Activated CD8-positive, alpha-beta memory T cell treated with anti-CD3 and anti-CD28 coated beads for 36 hours (primary cell): Measurements from ENCODE around the gene CISH. TPM values are rescaled to one million over a fixed set of nuclear protein-coding genes. Genes with fewer than 3 reads are reported as not detected.

Experiments
- CTCF ChIA-PET: fragments of 350-600 bp; sonication (Branson Sonifier 250); formaldehyde crosslinking; loops from one replicate; lab custom pipeline; 2021; ENCODE audit warnings: antibody characterized with exemption; lab: Charles Lee
- POLR2A ChIA-PET: fragments of 350-600 bp; sonication (Branson Sonifier 250); formaldehyde crosslinking; loops from one replicate; lab custom pipeline; 2021; ENCODE audit warnings: antibody characterized with exemption; lab: Charles Lee
- total RNA-seq, 2 experiments: library from RNA; stranded (reverse); gene quantifications; one replicate each; pipeline ENCODE4 v1.2.3, GENCODE V29; 2021

CISH gene
- total RNA-seq, 2 experiments from 2014 or later: 219 to 220 TPM

DNA sequence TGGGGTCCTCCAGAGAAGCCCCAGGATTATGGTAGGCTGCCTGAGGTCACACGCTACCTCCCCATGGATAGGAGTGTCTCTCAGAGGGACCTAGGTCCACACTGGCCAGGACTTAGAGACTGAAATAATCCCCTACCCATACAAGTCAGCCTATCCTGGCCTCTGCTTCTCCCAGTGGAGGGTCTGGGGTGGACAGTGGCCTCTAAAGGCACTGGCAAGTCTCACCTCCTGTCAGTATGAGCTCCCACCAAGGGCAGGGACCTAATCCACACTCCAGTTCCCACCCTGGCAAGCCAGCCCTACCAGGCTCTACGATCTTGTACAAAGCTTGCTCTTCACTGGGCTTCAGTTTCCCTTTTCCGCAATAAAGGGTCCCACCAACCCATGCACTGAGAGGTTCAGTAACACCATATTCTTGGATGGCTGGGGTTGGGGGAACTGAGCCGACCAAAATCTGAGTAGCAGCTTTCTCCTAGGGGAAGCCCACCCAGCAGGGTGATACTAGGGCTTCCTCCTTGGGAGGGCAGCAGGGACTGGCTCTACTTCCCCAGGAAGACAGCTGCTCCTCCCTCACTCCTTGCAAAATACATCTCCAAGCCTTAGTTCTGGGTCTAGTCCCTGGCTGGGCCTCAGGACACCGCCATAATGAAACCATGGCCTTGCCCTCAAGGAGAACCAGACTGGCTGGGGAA lies 2.4 kb downstream of the CISH start:
- POLR2A ChIA-PET: interaction anchor here (1.3 to 19.3 kb wide), 7 partner anchors 8 to 272 kb away, joined by 6 to 594 read pairs (median 11); partner anchors contain the start of genes C3orf18, HEMK1, MAPKAPK3 and RASSF1
- CTCF ChIA-PET: interaction anchor here (0.6 to 24.2 kb wide), 5 partner anchors 8 to 270 kb away, joined by 3 to 600 read pairs (median 65); partner anchors contain the start of genes C3orf18 and HEMK1

DNA sequence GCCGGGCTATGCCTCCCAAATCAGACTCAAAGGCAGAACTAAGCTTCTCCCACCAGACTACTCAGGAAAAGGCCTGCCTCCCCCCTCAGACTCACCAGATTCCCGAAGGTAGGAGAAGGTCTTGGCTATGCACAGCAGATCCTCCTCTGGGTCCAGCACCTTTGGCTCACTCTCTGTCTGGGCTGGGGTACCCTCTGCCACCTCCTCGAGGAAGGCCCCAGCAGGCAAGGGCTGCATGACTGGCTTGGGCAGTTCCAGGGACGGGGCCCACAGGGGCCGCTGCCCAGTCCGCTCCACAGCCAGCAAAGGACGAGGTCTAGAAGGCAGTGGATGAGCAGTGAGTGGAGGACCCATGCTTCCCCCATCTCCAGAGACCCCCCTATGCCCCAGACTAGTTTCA lies 3.3 kb downstream of the CISH start:
- ChIA-PET POLR2A (interaction anchor here (1.0 to 19.3 kb wide), 5 partner anchors 9 to 270 kb away, joined by 4 to 594 read pairs (median 11); partner anchors contain the start of genes C3orf18, HEMK1 and MAPKAPK3), CTCF (interaction anchor here (12.1 to 24.2 kb wide), 2 partner anchors 18 to 34 kb away, joined by 189 to 600 read pairs; partner anchors contain the start of genes C3orf18 and HEMK1)

DNA sequence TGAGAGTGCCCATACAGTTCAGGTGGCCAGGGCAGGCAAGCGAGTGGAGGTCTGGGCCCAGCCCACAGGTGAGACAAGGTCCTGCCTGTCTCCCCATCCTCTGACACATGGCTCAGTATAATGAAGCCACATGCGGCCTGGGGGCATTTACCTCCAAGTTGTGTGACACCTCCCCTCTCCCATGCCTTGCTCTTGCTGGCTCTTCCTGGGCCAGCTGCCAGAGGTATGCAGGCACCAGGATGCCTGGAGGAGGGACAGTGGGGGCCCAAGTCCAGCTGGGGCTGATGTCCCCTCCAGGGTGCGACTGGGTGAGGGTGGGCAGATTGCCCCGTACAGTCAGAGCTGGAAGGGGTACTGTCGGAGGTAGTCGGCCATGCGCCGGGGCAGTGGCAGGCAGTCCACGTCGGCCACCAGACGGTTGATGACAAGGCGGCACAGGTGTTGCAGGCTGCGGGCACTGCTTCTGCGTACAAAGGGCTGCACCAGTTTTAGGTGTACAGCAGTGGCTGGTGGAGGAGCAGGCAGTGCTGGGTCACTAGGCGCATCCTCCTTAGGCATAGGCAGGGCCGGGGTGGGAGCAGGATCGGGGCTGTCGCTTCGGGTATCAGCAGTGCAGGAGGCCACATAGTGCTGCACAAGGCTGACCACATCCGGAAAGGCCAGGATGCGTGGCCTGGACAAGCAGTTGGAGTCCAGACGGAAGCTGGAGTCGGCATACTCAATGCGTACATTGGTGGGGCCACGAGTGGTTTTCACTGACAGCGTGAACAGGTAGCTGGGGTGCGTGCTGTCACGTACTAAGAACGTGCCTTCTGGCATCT lies 4.1 kb downstream of the CISH start:
- POLR2A ChIA-PET: interaction anchor here (1.0 to 19.3 kb wide), 5 partner anchors 10 to 269 kb away, joined by 4 to 594 read pairs (median 11); partner anchors contain the start of genes C3orf18, HEMK1 and MAPKAPK3

DNA sequence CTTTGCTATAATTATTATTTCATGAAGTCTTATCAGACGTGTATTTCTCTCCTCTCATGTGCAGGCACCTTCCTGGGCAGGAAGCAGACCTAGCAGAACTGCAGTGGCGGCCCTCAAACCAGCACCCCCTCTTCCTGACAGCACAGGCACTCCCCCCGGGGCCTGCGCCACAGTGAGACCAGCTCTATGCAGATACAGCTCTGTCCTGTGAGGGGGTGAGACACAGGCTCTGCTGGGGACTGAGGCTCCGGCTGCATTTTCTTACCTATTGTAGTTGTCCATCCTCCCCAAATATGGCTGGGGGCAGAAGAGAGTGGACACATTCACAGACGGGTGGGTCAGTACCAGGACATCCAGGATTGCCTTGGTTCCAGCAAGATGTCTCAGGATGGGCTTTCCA lies 5.0 kb downstream of the CISH start:
- ChIA-PET POLR2A (interaction anchor here (2.1 to 19.3 kb wide), 3 partner anchors 17 to 268 kb away, joined by 6 to 594 read pairs (median 480); partner anchors contain the start of genes C3orf18 and HEMK1), CTCF (interaction anchor here (3.3 to 24.2 kb wide), 3 partner anchors 10 to 33 kb away, joined by 15 to 600 read pairs (median 162); partner anchors contain the start of genes C3orf18, HEMK1 and MAPKAPK3)

More for the DNA sequence above, 4.1 kb downstream of the CISH start:
- CTCF ChIA-PET: interaction anchor here (3.3 to 24.2 kb wide), 4 partner anchors 9 to 33 kb away, joined by 15 to 600 read pairs (median 176); partner anchors contain the start of genes C3orf18, HEMK1 and MAPKAPK3

DNA sequence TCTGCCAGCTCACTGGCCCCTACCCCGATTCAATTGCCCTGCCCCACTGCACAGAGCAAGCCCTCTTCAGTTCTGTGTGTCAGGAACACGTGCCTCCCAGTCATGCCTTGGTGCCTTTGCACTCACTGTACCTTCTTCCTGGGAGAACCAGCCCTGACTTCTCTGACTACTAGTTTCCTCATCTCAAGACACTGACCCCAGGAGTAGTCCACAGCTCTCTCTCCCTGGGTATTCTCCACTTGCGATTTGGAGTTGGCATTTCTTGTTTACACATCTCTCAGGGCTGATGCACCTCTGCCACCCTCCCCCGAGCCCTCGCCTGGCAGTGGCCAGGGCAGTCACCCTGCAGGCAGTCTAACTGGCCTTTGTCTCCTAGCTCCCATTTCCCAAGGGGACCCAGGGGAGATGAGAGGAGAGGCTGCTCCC lies 5.7 kb downstream of the CISH start:
- ChIA-PET CTCF (interaction anchor here (0.6 to 24.2 kb wide), 5 partner anchors 8 to 32 kb away, joined by 3 to 600 read pairs (median 15); partner anchors contain the start of genes C3orf18, HEMK1 and MAPKAPK3), POLR2A (interaction anchor here (1.1 to 19.3 kb wide), 3 partner anchors 7 to 34 kb away, joined by 3 to 594 read pairs (median 480); partner anchors contain the start of genes C3orf18 and HEMK1)

DNA sequence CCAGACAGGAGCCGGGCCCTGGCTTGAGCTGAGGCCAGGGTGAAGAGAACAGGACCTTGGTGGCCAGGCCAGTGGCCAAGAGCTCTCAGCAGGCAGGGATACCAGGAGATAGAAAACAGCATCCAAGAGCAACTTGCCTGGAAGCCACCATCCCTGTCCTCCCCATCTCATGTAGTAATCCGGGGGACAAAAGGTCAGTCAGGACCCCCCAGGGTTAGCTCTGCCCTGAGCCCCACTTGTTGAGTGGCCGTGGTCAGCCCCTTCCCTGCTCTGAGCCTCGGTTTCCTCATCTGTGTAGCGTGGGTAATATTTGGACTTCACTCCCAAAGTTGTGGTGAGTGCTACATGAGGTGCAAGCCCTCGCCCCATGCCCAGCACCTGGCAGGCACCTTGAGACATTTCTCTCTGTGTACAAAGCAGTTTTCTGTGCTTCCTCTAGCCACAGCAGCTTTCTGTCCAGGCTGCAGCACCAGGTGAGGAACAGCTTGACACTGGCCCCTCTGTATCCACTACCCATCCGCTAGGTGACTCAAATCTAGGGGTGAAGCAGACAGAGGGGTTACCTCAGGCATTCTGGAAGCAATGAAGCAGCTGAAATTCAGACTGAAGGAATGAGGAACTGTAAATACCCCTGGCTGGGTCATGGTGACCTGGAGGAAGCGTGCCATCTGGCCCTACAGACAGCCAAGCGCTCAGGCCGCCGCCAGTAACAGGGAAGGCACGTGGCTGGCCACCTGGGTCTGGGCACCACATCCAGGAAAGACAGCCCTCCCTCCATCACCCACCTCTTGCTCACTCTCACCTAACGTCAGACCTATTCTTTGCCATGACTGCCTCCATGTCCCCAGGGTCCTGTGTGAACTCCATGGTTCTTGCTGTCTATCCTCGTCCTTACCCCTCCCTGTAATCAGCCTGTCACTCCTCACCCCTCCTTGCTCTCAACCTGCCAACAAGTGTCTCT lies 6.7 kb downstream of the CISH start:
- ChIA-PET CTCF (interaction anchor here (0.6 to 24.2 kb wide), 5 partner anchors 9 to 31 kb away, joined by 3 to 600 read pairs (median 15); partner anchors contain the start of genes C3orf18, HEMK1 and MAPKAPK3), POLR2A (interaction anchor here (1.1 to 19.3 kb wide), 4 partner anchors 7 to 33 kb away, joined by 3 to 594 read pairs (median 313); partner anchors contain the start of genes C3orf18, CISH and HEMK1)

DNA sequence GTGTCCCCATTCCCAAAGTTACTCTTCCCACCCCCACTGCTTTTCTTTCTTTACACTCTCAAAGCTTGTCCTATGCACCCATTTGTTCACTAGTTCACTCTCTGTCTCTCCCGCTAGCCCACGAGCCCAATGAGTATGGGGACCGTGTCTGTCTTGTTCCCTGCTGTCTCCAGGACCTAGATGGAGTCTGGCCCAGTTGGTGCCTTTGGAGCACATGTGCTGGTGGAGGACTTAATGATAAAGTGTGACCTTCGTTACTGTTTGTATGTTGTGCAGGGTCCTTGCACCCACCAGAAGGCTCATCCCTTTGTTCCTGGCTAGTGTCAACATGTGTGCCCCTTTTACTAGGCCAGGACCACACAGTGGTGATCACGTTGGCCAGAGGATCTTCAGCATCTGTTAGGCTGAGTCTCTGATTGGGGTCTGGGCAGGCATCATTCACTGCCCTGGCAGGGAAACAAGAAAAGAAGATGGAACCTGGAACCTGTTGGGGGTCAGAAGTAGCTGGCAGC lies 7.4 kb downstream of the CISH start:
- POLR2A ChIA-PET: interaction anchor here (6.8 to 19.3 kb wide), 3 partner anchors 7 to 32 kb away, joined by 146 to 594 read pairs (median 480); partner anchors contain the start of genes C3orf18, CISH and HEMK1
- CTCF ChIA-PET: interaction anchor here (1.4 to 24.2 kb wide), 5 partner anchors 7 to 30 kb away, joined by 3 to 600 read pairs (median 65); partner anchors contain the start of genes C3orf18, CISH, HEMK1 and MAPKAPK3

DNA sequence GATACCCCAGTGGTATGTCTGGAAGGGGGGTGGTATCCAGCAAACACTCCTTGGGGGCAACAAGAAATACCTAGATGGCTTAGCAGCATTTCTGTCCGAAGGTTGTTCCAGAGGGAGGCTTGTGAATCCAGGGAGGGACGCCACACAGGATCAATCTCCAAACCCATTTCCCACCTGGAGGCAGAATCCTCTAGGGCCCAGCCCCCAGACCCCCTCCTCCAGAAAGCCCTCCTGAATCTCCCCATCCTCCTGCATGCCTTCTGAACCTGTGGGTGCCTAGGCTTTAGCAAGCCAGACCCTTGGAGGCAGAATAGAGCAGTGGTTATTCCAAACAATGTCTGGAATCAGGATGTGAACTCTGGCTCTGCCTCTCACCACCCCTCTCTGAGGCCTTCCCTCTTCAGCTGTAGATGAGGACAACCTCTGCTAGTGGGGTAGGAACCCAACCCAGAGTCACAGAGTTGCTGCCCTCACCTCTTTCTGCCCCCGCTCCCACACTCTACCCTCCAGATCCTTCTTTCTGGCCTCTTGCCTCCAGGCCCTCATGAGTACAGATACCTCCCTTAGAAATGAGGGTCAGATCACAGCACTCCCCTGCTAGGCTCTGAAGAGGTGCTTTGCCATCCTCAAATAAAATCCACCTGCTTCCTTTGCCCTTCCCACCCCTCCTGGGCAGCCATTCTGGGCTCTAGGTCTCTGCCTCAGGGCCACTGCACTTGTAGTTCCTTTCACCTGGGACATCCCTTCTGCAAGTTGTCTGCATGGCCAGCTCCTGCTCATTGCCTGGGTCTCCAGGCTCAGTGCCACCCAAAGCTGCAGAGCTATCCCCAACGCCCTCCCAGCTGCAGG lies 8.1 kb downstream of the CISH start:
- CTCF ChIA-PET: interaction anchor here (3.3 to 24.2 kb wide), 4 partner anchors 8 to 29 kb away, joined by 15 to 600 read pairs (median 114); partner anchors contain the start of genes C3orf18, CISH, HEMK1 and MAPKAPK3
- POLR2A ChIA-PET: interaction anchor here (6.8 to 19.3 kb wide), 3 partner anchors 8 to 31 kb away, joined by 146 to 594 read pairs (median 480); partner anchors contain the start of genes C3orf18, CISH and HEMK1

DNA sequence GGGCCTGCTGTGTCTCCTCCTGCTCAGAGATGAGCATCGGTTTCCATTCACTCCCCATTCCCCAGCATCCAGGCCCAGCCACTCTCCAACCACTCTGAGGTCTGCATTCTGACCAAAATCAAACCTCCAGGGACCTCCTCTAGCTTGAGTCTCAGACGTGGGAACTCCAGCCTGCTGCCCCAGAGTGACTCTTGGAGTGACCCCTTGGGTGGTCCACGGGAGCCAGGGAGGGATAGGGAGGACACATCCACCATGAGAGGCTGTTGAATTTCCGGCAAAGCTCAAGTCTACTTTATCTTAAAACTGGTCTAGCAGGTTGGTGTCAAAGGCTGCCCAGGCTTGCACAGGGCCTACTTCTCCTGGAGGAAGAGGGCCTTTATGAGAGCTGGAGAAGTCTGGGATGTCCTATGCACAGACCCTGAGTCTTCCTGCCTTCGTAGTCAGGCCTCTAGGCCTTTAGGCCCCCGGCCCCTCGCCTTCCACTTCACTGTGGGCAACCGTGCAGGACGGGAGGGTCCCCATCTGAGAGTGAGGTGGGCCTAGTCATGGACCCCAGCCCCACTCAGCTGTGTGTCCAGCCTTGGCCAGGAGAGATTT lies 8.9 kb downstream of the CISH start:
- POLR2A ChIA-PET: interaction anchor here (0.6 to 19.3 kb wide), 7 partner anchors 9 to 1376 kb away, joined by 3 to 594 read pairs (median 5); partner anchors contain the start of genes C3orf18, CISH and HEMK1
- CTCF ChIA-PET: interaction anchor here (0.6 to 24.2 kb wide), 6 partner anchors 9 to 260 kb away, joined by 3 to 600 read pairs (median 40); partner anchors contain the start of genes C3orf18, CISH, HEMK1 and MAPKAPK3

DNA sequence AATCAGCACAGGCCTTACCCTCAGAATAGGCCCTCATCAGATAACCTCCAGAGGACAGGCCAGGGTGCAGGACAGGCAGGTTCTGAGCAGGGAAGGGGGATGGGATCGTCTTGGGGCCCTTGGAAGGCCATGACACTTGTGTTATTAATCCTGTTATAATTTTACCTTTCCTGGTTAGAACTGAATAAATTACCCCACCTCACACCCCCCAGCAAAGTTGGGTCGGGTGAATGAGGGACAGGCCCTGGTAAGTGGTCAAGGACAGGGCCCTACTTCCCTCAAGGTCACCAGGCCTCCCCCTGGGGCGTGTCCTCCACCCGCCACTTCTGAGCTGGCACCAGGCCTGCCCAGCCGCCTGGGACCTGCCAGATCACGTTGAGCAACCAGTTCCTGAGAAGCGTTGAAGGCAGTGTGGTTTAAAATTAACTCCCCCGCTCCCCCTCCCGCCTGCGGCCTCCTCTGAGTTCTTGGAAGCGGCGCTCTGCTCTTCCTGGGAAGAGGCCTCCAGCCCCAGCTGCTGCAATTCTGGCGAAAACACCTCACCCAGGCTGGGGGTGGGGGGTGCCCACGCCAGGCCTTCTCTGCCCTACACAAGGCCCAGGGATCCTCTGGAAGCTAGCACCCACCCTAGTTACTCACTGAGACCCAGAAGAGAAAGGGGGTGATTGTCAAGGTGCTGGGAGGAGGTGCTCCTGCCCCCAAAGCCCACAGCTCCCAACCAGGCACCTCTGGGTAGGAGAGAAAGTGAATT lies 10.6 kb downstream of the CISH start:
- CTCF ChIA-PET: interaction anchor here (0.7 to 24.2 kb wide), 6 partner anchors 10 to 52 kb away, joined by 3 to 600 read pairs (median 40); partner anchors contain the start of genes C3orf18, CISH, HEMK1 and MAPKAPK3
- POLR2A ChIA-PET: interaction anchor here (0.6 to 19.3 kb wide), 7 partner anchors 11 to 64 kb away, joined by 3 to 594 read pairs (median 5); partner anchors contain the start of genes C3orf18, CISH, HEMK1 and MAPKAPK3

DNA sequence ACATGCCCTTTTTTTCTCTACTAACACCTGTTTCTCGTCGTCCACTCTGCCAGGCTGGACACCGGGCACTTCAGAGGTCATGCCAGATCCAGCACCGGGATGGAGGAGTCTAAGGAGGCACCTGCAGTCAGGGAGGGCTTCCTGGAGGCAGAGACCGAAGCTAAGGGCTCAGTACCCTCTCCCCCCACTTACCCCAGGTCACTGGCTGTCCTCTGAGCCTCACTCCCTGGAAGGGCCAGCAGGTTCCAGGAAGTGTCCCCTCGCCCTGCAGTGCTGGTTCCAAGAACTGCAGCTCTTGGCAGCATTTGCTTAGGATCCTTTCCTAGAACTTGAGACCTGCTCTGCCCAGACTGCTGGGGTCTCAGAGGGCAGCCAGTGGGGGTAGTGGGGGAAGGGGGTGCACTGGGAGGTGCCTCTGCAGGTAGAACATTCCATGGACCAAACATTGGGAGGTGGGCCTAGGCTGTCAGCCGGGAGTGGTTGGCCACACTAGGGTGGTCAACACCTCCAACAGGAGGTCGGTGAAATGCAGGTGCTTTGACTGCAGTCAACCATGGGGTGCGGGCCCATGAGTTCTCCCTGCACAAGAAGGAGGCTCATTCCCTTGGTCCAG lies 11.3 kb downstream of the CISH start:
- CTCF ChIA-PET: interaction anchor here (2.6 to 24.2 kb wide), 4 partner anchors 10 to 26 kb away, joined by 15 to 600 read pairs (median 114); partner anchors contain the start of genes C3orf18, CISH, HEMK1 and MAPKAPK3
- POLR2A ChIA-PET: interaction anchor here (1.1 to 19.3 kb wide), 4 partner anchors 10 to 28 kb away, joined by 3 to 594 read pairs (median 313); partner anchors contain the start of genes C3orf18, CISH, HEMK1 and MAPKAPK3

DNA sequence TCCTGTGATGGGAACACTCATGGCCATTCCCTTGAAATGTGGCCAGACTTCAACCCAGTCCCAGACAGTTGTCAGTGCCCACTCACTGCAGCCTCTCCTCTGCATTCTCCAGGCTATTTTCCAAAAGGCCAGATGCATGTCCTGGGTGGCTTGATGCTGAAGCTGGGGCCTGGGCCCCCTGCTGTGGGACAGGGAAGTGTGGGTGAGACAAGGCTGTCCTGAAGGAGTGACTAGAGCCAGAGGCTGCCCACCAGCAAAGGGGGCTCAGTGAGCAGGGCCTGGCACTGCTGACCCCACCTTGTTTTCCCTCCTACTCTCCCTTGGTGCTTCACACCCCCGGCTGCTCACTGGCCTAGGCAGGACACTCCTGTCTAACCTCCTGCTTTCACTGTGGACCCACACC lies 11.9 kb downstream of the CISH start:
- POLR2A ChIA-PET: interaction anchor here (6.8 to 19.3 kb wide), 3 partner anchors 10 to 28 kb away, joined by 146 to 594 read pairs (median 480); partner anchors contain the start of genes C3orf18, CISH and HEMK1
- CTCF ChIA-PET: interaction anchor here (1.9 to 24.2 kb wide), 4 partner anchors 10 to 26 kb away, joined by 7 to 600 read pairs (median 114); partner anchors contain the start of genes C3orf18, CISH, HEMK1 and MAPKAPK3

DNA sequence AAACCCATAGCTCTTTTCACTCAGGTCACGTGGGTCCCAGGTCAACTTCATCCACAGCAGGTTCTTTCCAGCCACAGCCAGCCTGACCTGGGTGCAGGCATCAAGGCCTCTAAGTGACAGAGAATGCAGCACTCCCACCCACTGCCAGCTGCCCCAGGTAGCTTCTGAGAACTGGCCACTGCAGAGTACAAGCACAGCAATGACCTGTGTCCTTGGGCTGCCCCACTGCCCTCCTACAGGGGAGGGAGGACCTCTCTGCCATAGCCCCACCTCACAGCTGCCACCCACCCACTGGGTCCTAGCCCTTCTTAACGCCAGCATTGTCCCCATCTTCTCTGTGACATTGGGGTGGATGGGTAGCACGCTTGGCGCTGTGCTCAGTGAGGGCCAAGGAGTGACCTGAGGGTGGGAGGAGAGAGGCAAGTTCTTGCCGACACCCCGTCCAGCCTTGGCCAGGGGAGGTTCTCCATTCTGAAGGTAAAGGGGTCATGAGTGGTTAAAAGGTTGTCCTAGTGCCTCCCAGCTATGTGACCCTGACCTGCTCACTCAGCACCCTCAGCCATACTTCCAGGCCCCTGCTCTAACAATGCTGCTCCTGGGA lies 12.4 kb downstream of the CISH start:
- ChIA-PET POLR2A (interaction anchor here (1.2 to 19.3 kb wide), 4 partner anchors 9 to 28 kb away, joined by 3 to 594 read pairs (median 313); partner anchors contain the start of genes C3orf18, CISH and HEMK1), CTCF (interaction anchor here (1.9 to 24.2 kb wide), 4 partner anchors 9 to 25 kb away, joined by 7 to 600 read pairs (median 114); partner anchors contain the start of genes C3orf18, CISH, HEMK1 and MAPKAPK3)
